ENCODE results near the gene DYNLT4. TPM values are rescaled to one million over a fixed set of nuclear protein-coding genes. Genes with fewer than 3 reads are reported as not detected.

DYNLT4 gene
- total RNA-seq, 6 experiments from 2014 or later: 0.46 TPM; not detected in 5

DNA sequence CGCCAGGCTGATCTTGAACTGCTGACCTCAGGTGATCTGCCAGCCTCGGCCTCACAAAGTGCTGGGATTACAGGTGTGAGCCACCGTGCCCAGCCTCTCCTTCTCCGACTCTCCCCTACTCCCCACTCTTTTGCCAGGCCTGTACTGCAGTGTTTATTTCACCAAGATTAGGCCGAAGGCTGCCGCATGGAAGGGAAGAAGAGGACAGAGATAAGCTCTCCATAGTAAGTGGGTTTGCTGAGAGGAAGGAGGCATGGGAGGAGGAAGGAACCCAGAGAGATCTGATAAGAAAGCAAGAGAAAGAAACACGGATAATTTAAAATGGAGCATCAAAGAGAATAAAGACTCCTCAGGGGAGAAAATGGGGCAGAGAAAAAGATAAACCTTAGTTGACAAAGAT is 27.2 kb upstream of the DYNLT4 start:
- no peak overlapping the region for H3K27ac Mint-ChIP-seq
- no peak for DNase-seq
- H3K36me3 Mint-ChIP-seq (ENCODE audit: low read depth): no peaks in the 10 kb centered on the region
- peaks cover 2% of the 10 kb centered on the region for H3K27me3 Mint-ChIP-seq (ENCODE audit: insufficient read depth)
- no peaks in the 10 kb centered on the region for H3K9me3 Mint-ChIP-seq
- H3K4me3 Mint-ChIP-seq: no peak overlapping the region
- H3K4me1 Mint-ChIP-seq (ENCODE audit: low read depth): 0 out of 2 replicates have a peak, but pooled peaks cover 6% of the 10 kb centered on the region
- TF ChIP-seq, protein P1, sequence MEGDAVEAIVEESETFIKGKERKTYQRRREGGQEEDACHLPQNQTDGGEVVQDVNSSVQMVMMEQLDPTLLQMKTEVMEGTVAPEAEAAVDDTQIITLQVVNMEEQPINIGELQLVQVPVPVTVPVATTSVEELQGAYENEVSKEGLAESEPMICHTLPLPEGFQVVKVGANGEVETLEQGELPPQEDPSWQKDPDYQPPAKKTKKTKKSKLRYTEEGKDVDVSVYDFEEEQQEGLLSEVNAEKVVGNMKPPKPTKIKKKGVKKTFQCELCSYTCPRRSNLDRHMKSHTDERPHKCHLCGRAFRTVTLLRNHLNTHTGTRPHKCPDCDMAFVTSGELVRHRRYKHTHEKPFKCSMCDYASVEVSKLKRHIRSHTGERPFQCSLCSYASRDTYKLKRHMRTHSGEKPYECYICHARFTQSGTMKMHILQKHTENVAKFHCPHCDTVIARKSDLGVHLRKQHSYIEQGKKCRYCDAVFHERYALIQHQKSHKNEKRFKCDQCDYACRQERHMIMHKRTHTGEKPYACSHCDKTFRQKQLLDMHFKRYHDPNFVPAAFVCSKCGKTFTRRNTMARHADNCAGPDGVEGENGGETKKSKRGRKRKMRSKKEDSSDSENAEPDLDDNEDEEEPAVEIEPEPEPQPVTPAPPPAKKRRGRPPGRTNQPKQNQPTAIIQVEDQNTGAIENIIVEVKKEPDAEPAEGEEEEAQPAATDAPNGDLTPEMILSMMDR (IDR thresholded peaks at IDR 0.05): no peak

DNA sequence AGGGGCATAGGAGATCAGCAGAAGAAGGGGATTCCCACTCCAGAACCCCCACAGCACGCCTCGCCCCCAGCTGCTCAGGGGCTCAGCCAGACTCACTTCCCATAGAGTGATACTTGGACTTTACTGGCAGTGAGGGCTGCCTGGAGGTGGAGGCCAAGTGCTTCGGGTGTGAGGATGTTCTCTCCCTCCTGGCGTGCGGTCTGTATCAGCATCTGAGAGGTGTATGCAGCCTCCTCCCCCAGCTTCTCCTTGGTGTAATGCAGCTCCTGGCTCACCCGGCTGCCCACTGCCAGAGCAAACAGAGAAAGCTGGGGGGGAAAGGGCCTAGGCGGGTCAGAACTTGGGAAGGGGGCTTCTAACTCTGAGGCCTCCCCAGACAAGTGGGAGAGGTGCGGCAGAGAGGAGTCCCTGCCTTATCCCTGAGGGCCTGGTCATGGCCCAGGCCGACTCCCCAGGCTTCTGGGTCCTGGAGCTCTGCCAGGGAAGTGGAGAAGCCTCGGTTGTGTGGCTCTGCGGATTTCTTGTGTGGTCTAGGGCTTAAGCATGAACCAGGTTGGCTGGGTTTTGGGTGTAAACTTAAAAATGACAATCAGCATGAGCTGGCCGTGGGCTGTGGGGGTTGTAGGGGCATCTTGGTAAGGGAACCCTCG is 25.0 kb upstream of the DYNLT4 start:
- Mint-ChIP-seq H3K9me3 (peaks cover 5% of the 10 kb centered on the region; the same call in 1 of the 2 replicates), H3K27me3 (ENCODE audit: insufficient read depth) (peaks cover 2% of the 10 kb centered on the region), H3K4me3 (no peak overlapping the region), H3K36me3 (ENCODE audit: low read depth) (no peaks in the 10 kb centered on the region), H3K27ac (no peak overlapping the region), H3K4me1 (ENCODE audit: low read depth) (0 out of 2 replicates have a peak, but pooled peaks cover 6% of the 10 kb centered on the region)
- TF ChIP-seq, protein P1 (IDR thresholded peaks at IDR 0.05): no peak
- no peak for DNase-seq

DNA sequence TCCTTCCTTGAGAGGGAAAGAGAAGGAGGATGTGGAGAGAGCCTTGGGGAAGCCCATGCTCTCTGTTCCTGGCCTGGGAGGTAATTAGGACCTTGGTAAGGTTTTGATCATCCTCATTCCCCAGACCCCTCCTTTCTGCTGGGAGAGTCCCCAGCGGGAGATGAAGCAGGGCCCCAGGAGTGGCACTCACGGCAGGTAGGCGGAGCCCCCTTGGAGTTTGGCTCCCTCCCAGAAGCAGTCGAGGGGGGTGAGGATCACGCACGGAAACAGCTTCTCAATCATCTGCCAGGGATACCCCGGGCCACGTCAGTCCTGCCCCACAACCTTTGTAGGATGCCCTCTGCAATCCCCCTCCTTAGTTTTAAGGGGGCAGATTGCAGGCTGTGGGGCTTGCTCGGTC is 24.4 kb upstream of the DYNLT4 start:
- TF ChIP-seq, protein P1 (IDR thresholded peaks at IDR 0.05): no peak
- Mint-ChIP-seq H3K4me3 (no peak overlapping the region), H3K36me3 (ENCODE audit: low read depth) (no peaks in the 10 kb centered on the region), H3K9me3 (peaks cover 5% of the 10 kb centered on the region; the same call in 1 of the 2 replicates), H3K27me3 (ENCODE audit: insufficient read depth) (peaks cover 2% of the 10 kb centered on the region), H3K4me1 (ENCODE audit: low read depth) (0 out of 2 replicates have a peak, but pooled peaks cover 6% of the 10 kb centered on the region), H3K27ac (no peak overlapping the region)
- no peak for DNase-seq

DNA sequence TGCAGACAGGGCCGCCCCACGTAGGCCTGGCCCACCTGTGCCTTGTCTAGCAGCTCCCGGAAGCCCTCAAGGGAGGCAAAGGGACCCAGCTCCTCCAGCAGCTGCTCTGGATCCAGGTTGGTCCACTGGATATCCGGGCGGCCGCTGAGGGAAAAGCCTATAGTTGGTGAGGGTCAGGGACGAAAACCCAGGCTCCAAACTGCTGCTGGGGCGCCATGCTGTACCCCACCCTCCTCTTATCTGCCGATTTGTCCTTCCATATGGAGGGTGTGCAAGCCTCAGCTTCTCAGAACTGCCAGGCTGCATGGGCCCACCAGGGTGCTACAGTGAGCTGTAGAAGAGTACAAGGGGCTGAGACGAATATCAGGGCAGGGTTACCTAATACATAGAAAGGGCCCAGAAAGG is 23.8 kb upstream of the DYNLT4 start:
- no peak overlapping the region for H3K27ac Mint-ChIP-seq
- peaks cover 5% of the 10 kb centered on the region; the same call in 1 of the 2 replicates for H3K9me3 Mint-ChIP-seq
- no peak for DNase-seq
- H3K27me3 Mint-ChIP-seq (ENCODE audit: insufficient read depth): peaks cover 2% of the 10 kb centered on the region
- TF ChIP-seq, protein P1 (IDR thresholded peaks at IDR 0.05): no peak
- 0 out of 2 replicates have a peak, but pooled peaks cover 2% of the 10 kb centered on the region for H3K4me1 Mint-ChIP-seq (ENCODE audit: low read depth)
- H3K36me3 Mint-ChIP-seq (ENCODE audit: low read depth): no peaks in the 10 kb centered on the region
- no peak overlapping the region for H3K4me3 Mint-ChIP-seq

DNA sequence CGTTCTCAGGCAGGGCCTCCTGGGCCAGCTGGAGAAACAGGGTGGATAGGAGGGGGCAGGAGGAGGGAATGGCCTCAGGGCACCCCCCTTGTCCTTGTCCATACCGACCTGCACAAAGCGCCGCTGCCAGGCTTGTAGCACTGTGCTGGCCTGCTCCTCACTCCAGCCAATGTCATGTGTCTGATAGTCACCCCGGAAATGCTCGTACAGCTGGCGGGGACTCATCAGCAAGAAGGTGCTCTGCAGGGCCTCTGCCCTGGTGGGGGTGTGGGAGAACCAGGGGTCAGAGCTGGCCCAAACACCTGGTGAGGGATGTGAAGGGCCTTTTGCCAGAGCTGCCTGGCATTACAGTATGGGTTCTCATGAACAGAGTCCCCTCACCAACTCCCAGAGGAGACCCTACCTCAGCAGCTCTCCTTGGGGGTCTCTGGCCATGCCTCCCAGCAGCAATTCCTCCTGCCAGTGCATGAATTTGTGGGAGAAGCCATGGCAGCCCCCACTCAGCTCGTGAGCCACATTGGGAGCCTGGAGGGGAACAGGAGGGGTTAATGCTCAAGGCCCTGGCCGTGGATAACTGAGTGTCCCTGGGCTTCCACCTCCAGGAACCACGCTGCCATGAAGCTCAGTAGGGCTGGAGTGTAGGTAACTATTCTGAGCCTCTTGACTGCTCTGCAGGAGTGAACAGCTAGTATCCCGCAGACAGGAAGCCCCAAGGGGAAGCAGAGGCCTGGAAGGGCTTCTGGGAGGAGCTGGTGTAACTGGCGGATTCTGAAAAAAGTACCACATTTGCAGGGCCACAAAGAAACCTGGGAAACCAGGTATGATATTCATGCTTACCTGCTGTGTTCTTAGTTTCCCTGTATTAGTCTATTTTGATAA is 22.6 kb upstream of the DYNLT4 start:
- no peak overlapping the region for H3K27ac Mint-ChIP-seq
- no peak for DNase-seq
- H3K36me3 Mint-ChIP-seq (ENCODE audit: low read depth): no peaks in the 10 kb centered on the region
- TF ChIP-seq, protein P1 (IDR thresholded peaks at IDR 0.05): no peak
- H3K4me3 Mint-ChIP-seq: no peak overlapping the region
- no peaks in the 10 kb centered on the region for H3K4me1 Mint-ChIP-seq (ENCODE audit: low read depth)
- H3K9me3 Mint-ChIP-seq: peaks cover 5% of the 10 kb centered on the region; the same call in 1 of the 2 replicates
- peaks cover 2% of the 10 kb centered on the region for H3K27me3 Mint-ChIP-seq (ENCODE audit: insufficient read depth)

Measured in HFFc6 (cell line).